Measurements from ENCODE around the gene CNN2.

- no peak for TF ChIP-seq CTCF (IDR thresholded peaks at IDR 0.05)
- no peak for TF ChIP-seq POLR2A (IDR thresholded peaks at IDR 0.05)
These were observed 22.1 kb upstream of the CNN2 start for GRCh38 chr19:1004204-1004802.
